Stimulated activated CD8-positive, alpha-beta memory T cell treated with anti-CD3 and anti-CD28 coated beads, Interleukin-12 subunit alpha, Interleukin-12 subunit beta, amount 100 ng/mL, for 24 hours (primary cell): Measurements from ENCODE around the gene SEPTIN5.

Experiments used
- DNase-seq: peaks from one replicate; pipeline ENCODE4 v3.0.0-alpha.2; 2020; ENCODE audit errors: extremely low read depth

Gene SEPTIN5

GRCh38 chr22:19705181-19705934 is 8.9 kb upstream of the SEPTIN5 start:
- no peak for DNase-seq

GRCh38 chr22:19706661-19707151 is 7.6 kb upstream of the SEPTIN5 start:
- no peak for DNase-seq

GRCh38 chr22:19707347-19708290 is 6.7 kb upstream of the SEPTIN5 start:
- DNase-seq = no peak

GRCh38 chr22:19708321-19709011 is 5.8 kb upstream of the SEPTIN5 start:
- DNase-seq = no peak

- no peak for DNase-seq
Observed at GRCh38 chr22:19709063-19709769, 5.1 kb upstream of the SEPTIN5 start.

GRCh38 chr22:19710020-19710768 is 4.1 kb upstream of the SEPTIN5 start:
- DNase-seq = no peak

- DNase-seq = no peak
Observed at GRCh38 chr22:19710769-19711106, 3.6 kb upstream of the SEPTIN5 start.

GRCh38 chr22:19713245-19713644 is 1.1 kb upstream of the SEPTIN5 start:
- DNase-seq = no peak

GRCh38 chr22:19713650-19714311 is 522 bp upstream of the SEPTIN5 start:
- no peak for DNase-seq

- DNase-seq = no peak
Observed at GRCh38 chr22:19715188-19715930, 1.1 kb downstream of the SEPTIN5 start.

GRCh38 chr22:19716041-19716828 is 1.9 kb downstream of the SEPTIN5 start:
- no peak for DNase-seq

GRCh38 chr22:19716829-19717105 is 2.5 kb downstream of the SEPTIN5 start:
- DNase-seq = no peak

- DNase-seq = no peak
Observed at GRCh38 chr22:19717181-19717580, 2.9 kb downstream of the SEPTIN5 start.

- peak; percentile 33 for DNase-seq
Observed at GRCh38 chr22:19717691-19718455, 3.6 kb downstream of the SEPTIN5 start.

- DNase-seq = no peak
Observed at GRCh38 chr22:19718456-19719049, 4.2 kb downstream of the SEPTIN5 start.

GRCh38 chr22:19719050-19719482 is 4.8 kb downstream of the SEPTIN5 start:
- DNase-seq = no peak

- DNase-seq = no peak
Observed at GRCh38 chr22:19719488-19720021, 5.3 kb downstream of the SEPTIN5 start.
